K562 (cell line): ENCODE measurements around the gene SIGLEC9. TPM values are rescaled to one million over a fixed set of nuclear protein-coding genes. Genes with fewer than 3 reads are reported as not detected.

Experiments
- GATAD2B ChIP-seq: fragments of 450-650 bp; IDR thresholded peaks from 2 replicates; pipeline ENCODE4 v1.6.1; 2017; ENCODE audit warnings: mild to moderate bottlenecking, borderline replicate concordance
- HMG20B ChIP-seq: fragments of 250-450 bp; sonication (Bioruptor Pico); IDR thresholded peaks from 2 replicates; pipeline ENCODE4 v1.5.0; 2021; ENCODE audit warnings: mild to moderate bottlenecking
- KDM4B ChIP-seq, 2 experiments: fragments of 450-650 bp in 1 of 2; sonication (generic) in 1 of 2; IDR thresholded peaks; 2 replicates each; pipeline ENCODE4 v1.6.1; 2016 to 2017; ENCODE audit warnings: borderline replicate concordance in 2 of 2, antibody characterized with exemption in 1 of 2, low read depth in 1 of 2, mild to moderate bottlenecking in 1 of 2
- MAZ ChIP-seq, 2 experiments: fragments of 450-650 bp in 1 of 2; sonication (generic) in 1 of 2; formaldehyde crosslinking; IDR thresholded peaks in 1 of 2; conservative IDR thresholded peaks in 1 of 2; 2 replicates each; pipeline versions ENCODE4 v1.4.0 to v1.5.0; 2020; ENCODE audit warnings: mild to moderate bottlenecking in 1 of 2, missing genetic modification reagents in 1 of 2
- MXI1 ChIP-seq: IDR thresholded peaks from 2 replicates; pipeline ENCODE4 v1.6.1; 2011; ENCODE audit warnings: low read depth, mild to moderate bottlenecking, improper control_type of control experiment, low read length
- SRSF3 ChIP-seq: fragments of 200-400 bp; formaldehyde crosslinking; IDR thresholded peaks from 2 replicates; pipeline ENCODE4 v1.6.1; 2016; ENCODE audit warnings: mild to moderate bottlenecking, low read length, moderate library complexity; ENCODE audit not compliant: insufficient read depth
- TFE3 ChIP-seq: fragments of 450-650 bp; formaldehyde crosslinking; IDR thresholded peaks from 2 replicates; pipeline ENCODE4 v1.4.0; 2020; ENCODE audit warnings: mild to moderate bottlenecking, mixed read lengths
- ZBTB26 ChIP-seq: fragments of 450-650 bp; formaldehyde crosslinking; IDR thresholded peaks from 2 replicates; pipeline ENCODE4 v1.4.0; 2022; ENCODE audit warnings: missing genetic modification characterization
- ZNF133 ChIP-seq: fragments of 250-450 bp; sonication (Bioruptor Pico); IDR thresholded peaks from 2 replicates; pipeline ENCODE4 v1.4.0; 2020; ENCODE audit warnings: mild to moderate bottlenecking
- ZNF512 ChIP-seq: IDR thresholded peaks from 2 replicates; pipeline ENCODE4 v1.6.1; 2016; ENCODE audit warnings: missing genetic modification characterization, missing compliant biosample characterization
- polyA plus RNA-seq, 8 experiments: library from polyadenylated mRNA; depleted of rRNA in 4 of 8; stranded (reverse) in 5 of 8; unstranded in 3 of 8; fragments of >200 nt; fragmentation: Nextera tagmentation in 2 of 8; fragmentation: Illumina TruSeq in 1 of 8; extraction: Ambion mirVana in 2 of 8; extraction: Trizol in 1 of 8; gene quantifications; 2 replicates each; pipeline versions ENCODE4 v1.2.1 to v1.2.3, GENCODE V29; 2011 to 2014; ENCODE audit warnings: inconsistent platforms in 1 of 8, missing spikeins in 1 of 8
- total RNA-seq, 7 experiments: library from RNA; depleted of rRNA in 6 of 7; stranded (reverse); fragments of >200 nt in 6 of 7; fragmentation: Illumina TruSeq in 2 of 7; extraction: Trizol in 2 of 7; gene quantifications; 2 replicates each; pipeline versions ENCODE4 v1.2.1 to v1.2.3, GENCODE V29; 2011 to 2021; ENCODE audit warnings: low replicate concordance in 1 of 7
- TF ChIP-seq, protein P1 (sequence below): fragments of 450-650 bp; IDR thresholded peaks from 2 replicates; pipeline ENCODE4 v1.6.1; 2018; ENCODE audit not compliant: partially characterized antibody
- TF ChIP-seq, protein P2 (sequence below): fragments of 250-450 bp; sonication (Bioruptor Pico); IDR thresholded peaks from 2 replicates; pipeline ENCODE4 v1.5.0; 2021; ENCODE audit warnings: mild to moderate bottlenecking, moderate library complexity

Gene SIGLEC9
- total and polyA plus RNA-seq, 9 of the 15 experiments (the other 6 are each of a cell fraction or from before 2014, with no cell fraction given) = 0.09 to 0.34 (median 0.22) TPM; not detected in 4

- TF ChIP-seq, protein P1, sequence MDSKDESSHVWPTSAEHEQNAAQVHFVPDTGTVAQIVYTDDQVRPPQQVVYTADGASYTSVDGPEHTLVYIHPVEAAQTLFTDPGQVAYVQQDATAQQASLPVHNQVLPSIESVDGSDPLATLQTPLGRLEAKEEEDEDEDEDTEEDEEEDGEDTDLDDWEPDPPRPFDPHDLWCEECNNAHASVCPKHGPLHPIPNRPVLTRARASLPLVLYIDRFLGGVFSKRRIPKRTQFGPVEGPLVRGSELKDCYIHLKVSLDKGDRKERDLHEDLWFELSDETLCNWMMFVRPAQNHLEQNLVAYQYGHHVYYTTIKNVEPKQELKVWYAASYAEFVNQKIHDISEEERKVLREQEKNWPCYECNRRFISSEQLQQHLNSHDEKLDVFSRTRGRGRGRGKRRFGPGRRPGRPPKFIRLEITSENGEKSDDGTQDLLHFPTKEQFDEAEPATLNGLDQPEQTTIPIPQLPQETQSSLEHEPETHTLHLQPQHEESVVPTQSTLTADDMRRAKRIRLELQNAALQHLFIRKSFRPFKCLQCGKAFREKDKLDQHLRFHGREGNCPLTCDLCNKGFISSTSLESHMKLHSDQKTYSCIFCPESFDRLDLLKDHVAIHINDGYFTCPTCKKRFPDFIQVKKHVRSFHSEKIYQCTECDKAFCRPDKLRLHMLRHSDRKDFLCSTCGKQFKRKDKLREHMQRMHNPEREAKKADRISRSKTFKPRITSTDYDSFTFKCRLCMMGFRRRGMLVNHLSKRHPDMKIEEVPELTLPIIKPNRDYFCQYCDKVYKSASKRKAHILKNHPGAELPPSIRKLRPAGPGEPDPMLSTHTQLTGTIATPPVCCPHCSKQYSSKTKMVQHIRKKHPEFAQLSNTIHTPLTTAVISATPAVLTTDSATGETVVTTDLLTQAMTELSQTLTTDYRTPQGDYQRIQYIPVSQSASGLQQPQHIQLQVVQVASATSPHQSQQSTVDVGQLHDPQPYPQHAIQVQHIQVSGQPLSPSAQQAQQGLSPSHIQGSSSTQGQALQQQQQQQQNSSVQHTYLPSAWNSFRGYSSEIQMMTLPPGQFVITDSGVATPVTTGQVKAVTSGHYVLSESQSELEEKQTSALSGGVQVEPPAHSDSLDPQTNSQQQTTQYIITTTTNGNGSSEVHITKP = no peak
- no peak for TF ChIP-seq MXI1
- TF ChIP-seq ZBTB26 (CRISPR knock-in tag) = no peak
- no peak for TF ChIP-seq ZNF512 (tag)
- TF ChIP-seq KDM4B (IDR thresholded peaks at IDR 0.05; ENCODE audit: borderline replicate concordance in 2 of 2, low read depth in 1 of 2) = no peak
- TF ChIP-seq, protein P2, sequence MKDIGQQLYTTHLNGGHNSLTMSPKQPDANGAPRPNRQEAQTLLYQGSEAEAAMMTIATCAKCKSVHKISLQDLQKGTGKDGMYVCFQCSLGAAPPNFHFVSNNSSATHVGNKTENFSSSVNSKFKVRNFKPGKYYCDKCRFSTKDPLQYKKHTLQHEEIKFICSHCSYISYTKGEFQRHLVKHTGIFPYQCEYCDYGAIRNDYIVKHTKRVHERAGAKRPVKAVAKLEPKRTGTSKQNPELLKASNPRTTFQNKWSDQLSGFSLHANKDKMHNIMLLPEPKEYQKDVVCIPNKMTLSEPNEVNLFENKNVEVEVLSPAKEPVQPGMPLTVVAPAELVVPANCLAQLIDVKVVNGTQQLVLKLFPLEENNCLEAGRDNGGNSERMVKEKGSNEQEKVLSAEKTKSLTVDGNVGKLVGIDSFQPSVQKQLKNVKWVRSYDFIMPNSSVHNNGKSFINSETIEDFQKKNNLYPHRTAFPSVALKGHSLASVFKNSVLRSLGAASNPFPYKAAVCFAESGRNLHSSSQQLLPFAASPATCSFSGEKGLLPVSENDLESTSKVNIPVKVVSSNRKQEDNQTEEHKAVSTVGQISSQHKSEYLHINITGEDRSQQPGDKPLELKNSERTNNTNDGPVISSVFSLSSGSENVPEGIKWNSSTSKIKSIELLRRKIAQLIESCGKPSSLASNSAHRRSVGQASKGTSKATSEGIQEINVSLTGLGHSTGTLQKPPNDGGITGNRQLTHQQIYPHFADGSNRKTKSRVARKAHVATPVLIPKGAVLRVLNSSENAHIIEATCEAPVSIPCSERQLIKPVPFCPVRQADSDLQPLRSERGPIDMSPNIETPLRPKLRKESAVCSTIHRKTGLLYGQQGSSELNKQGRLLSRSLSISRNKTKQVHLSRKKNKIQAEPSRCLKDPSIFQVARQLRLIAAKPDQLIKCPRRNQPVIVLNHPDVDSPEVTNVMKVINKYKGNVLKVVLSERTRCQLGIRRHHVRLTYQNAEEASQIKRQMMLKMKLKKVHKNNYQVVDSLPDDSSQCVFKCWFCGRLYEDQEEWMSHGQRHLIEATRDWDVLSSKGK (CRISPR knock-in tag) = no peak
- TF ChIP-seq HMG20B (CRISPR knock-in tag) = no peak
- no peak for TF ChIP-seq TFE3 (CRISPR knock-in tag)
- peak; percentile 56; the same call in 1 of the 2 replicates for TF ChIP-seq GATAD2B
- no peak; a peak in 1 of 4 replicates for TF ChIP-seq MAZ (CRISPR knock-in tag; conservative IDR thresholded peaks at IDR 0.05 in 1 of 2, IDR thresholded peaks at IDR 0.05 in 1 of 2)
- no peak for TF ChIP-seq SRSF3
- TF ChIP-seq ZNF133 (CRISPR knock-in tag) = no peak
Measured at GRCh38 chr19:51158474-51159129, 33.9 kb downstream of the SIGLEC9 start (continued).
